K562 (cell line): Measurements from ENCODE around the gene HBM. TPM values are rescaled to one million over a fixed set of nuclear protein-coding genes. Genes with fewer than 3 reads are reported as not detected.

Source experiments
- ATAC-seq: fragments of 200-7000 bp; cut with Tn5 transposase; 3 replicates; pipeline ENCODE4 v1.9.1; 2020; ENCODE audit warnings: moderate library complexity
- BruUV-seq: library from RNA; stranded (reverse); fragments of 400-500 nt; replicated peaks from 2 replicates; lab custom pipeline; 2021; lab: Mats Ljungman, UMichigan
- CTCF ChIA-PET: fragments of 300-600 bp; formaldehyde crosslinking; extraction: SDS; loops from one replicate; lab custom pipeline; 2021; ENCODE audit warnings: low intra/inter-chr PET ratio; lab: Yijun Ruan, JAX
- POLR2A ChIA-PET: fragments of 300-600, 350-650 bp; sonication (Branson Sonifier 250); formaldehyde crosslinking; extraction: SDS; loops from one replicate; lab custom pipeline; 2021; ENCODE audit warnings: antibody characterized with exemption, inconsistent platforms; lab: Yijun Ruan, JAX
- DNase-seq, 4 experiments: peaks; one replicate each; pipeline versions ENCODE4 v3.0.0 to v3.0.0-alpha.2; 2011 to 2018; ENCODE audit warnings: low spot score in 3 of 4, mixed read lengths in 3 of 4; ENCODE audit errors: extremely low read depth in 1 of 4
- FAIRE-seq: peaks from 2 replicates; lab custom pipeline; 2011; peaks lifted over from hg19 to GRCh38; lab: Jason Lieb, UNC
- H2AFZ ChIP-seq: 2 replicates; pipeline ENCODE4 v1.6.0; 2011; ENCODE audit warnings: low read depth, low read length, control low read depth, inconsistent platforms
- H3K27ac ChIP-seq: fragments of 200-600 bp; 3 replicates; pipeline ENCODE4 v1.8.0; 2011; ENCODE audit warnings: low read depth, mild to moderate bottlenecking, control low read depth, inconsistent platforms, low read length, moderate library complexity, mixed read lengths; ENCODE audit errors: extremely low read depth
- H3K27me3 ChIP-seq, 2 experiments: fragments of 300-600 bp in 1 of 2; 2 replicates in 1 of 2; 3 replicates in 1 of 2; pipeline versions ENCODE4 v1.6.0 to v1.8.0; 2011; ENCODE audit warnings: inconsistent platforms in 2 of 2, low read length in 2 of 2, mild to moderate bottlenecking in 1 of 2, mixed read lengths in 1 of 2, moderate library complexity in 1 of 2; ENCODE audit not compliant: control insufficient read depth in 2 of 2, insufficient read depth in 2 of 2
- H3K36me3 ChIP-seq: fragments of 300-600 bp; 3 replicates; pipeline ENCODE4 v1.8.0; 2011; ENCODE audit warnings: mild to moderate bottlenecking, low read length, inconsistent platforms; ENCODE audit not compliant: control insufficient read depth, insufficient read depth
- H3K4me1 ChIP-seq, 2 experiments: fragments of 200-600 bp in 1 of 2; replicated peaks in 1 of 2; 2 replicates in 1 of 2; 3 replicates in 1 of 2; pipeline versions ENCODE4 v1.5.1 to v1.8.0; 2011; ENCODE audit warnings: inconsistent platforms in 2 of 2, low read length in 2 of 2, mild to moderate bottlenecking in 1 of 2, mixed read lengths in 1 of 2, moderate library complexity in 1 of 2; ENCODE audit not compliant: control insufficient read depth in 2 of 2, insufficient read depth in 2 of 2
- H3K4me2 ChIP-seq: 2 replicates; pipeline ENCODE4 v1.6.1; 2011; ENCODE audit warnings: low read length, control low read depth, inconsistent platforms, mixed read lengths; ENCODE audit not compliant: insufficient read depth
- H3K4me3 ChIP-seq: fragments of 200-600 bp; sonication (generic), shearing (Covaris generic); 2 replicates; pipeline ENCODE4 v1.5.1; 2016; ENCODE audit warnings: control low read depth, inconsistent platforms
- H3K79me2 ChIP-seq: fragments of 200-600 bp; 3 replicates; pipeline ENCODE4 v1.8.0; 2011; ENCODE audit warnings: low read length, inconsistent platforms; ENCODE audit not compliant: control insufficient read depth, insufficient read depth
- H3K9ac ChIP-seq, 2 experiments: 2 replicates each; pipeline versions ENCODE4 v1.6.0 to v1.6.1; 2011; ENCODE audit warnings: low read depth in 2 of 2, low read length in 2 of 2, control low read depth in 1 of 2, inconsistent platforms in 1 of 2, mild to moderate bottlenecking in 1 of 2, mixed read lengths in 1 of 2; ENCODE audit not compliant: insufficient read depth in 1 of 2
- H3K9me1 ChIP-seq: one replicate; pipeline ENCODE4 v1.6.0; 2011; ENCODE audit warnings: inconsistent platforms, mild to moderate bottlenecking, low read length, moderate library complexity; ENCODE audit not compliant: control insufficient read depth, insufficient read depth
- H3K9me3 ChIP-seq: replicated peaks from 2 replicates; pipeline ENCODE4 v1.5.1; 2011; ENCODE audit warnings: low read depth, low read length, inconsistent platforms; ENCODE audit not compliant: control insufficient read depth, insufficient read depth
- H4K20me1 ChIP-seq: replicated peaks from 2 replicates; pipeline ENCODE4 v1.6.1; 2011; ENCODE audit warnings: low read length, inconsistent platforms, mixed read lengths; ENCODE audit not compliant: control insufficient read depth, insufficient read depth
- KHSRP ChIP-seq: fragments of 450-650 bp; IDR thresholded peaks from 2 replicates; pipeline ENCODE4 v1.6.1; 2017
- POLR2A ChIP-seq: fragments of 450-650 bp; conservative IDR thresholded peaks from 2 replicates; pipeline ENCODE4 v1.6.1; 2016
- SNIP1 ChIP-seq: fragments of 450-650 bp; IDR thresholded peaks from 2 replicates; pipeline ENCODE4 v1.7.1; 2017; ENCODE audit warnings: low read depth, mild to moderate bottlenecking
- SRF ChIP-seq, 2 experiments: fragments of 250-450, 450-650 bp in 1 of 2; sonication (Bioruptor Pico) in 1 of 2; sonication (generic) in 1 of 2; formaldehyde crosslinking; IDR thresholded peaks; 2 replicates each; pipeline versions ENCODE4 v1.5.0 to v1.5.1; 2020 to 2022; ENCODE audit warnings: mild to moderate bottlenecking in 1 of 2, missing genetic modification reagents in 1 of 2
- WGBS: fragments of 100-300 bp; shearing (Covaris generic); methylation state at CpG from one replicate; pipeline ENCODE4 v1.1.6; 2016; ENCODE audit warnings: low coverage, mixed read lengths; ENCODE audit not compliant: insufficient coverage; ENCODE audit errors: missing lambda C conversion rate; 5-methylcytosine and 5-hydroxymethylcytosine counted together
- in situ Hi-C: fragments of 300-500 bp; cut with MboI; formaldehyde crosslinking; loops from 4 replicates; pipeline ENCODE4 v1.15.0; 2018; ENCODE audit warnings: inconsistent platforms, mixed read lengths
- intact Hi-C: fragments of 100-400 bp; cut with micrococcal nuclease; formaldehyde crosslinking; loops from 2 replicates; pipeline ENCODE4 v1.14.2; 2022
- polyA plus RNA-seq, 8 experiments: library from polyadenylated mRNA; depleted of rRNA in 4 of 8; stranded (reverse) in 5 of 8; unstranded in 3 of 8; fragments of >200 nt; fragmentation: Nextera tagmentation in 2 of 8; fragmentation: Illumina TruSeq in 1 of 8; extraction: Ambion mirVana in 2 of 8; extraction: Trizol in 1 of 8; gene quantifications; 2 replicates each; pipeline versions ENCODE4 v1.2.1 to v1.2.3, GENCODE V29; 2011 to 2014; ENCODE audit warnings: inconsistent platforms in 1 of 8, missing spikeins in 1 of 8
- total RNA-seq, 7 experiments: library from RNA; depleted of rRNA in 6 of 7; stranded (reverse); fragments of >200 nt in 6 of 7; fragmentation: Illumina TruSeq in 2 of 7; extraction: Trizol in 2 of 7; gene quantifications; 2 replicates each; pipeline versions ENCODE4 v1.2.1 to v1.2.3, GENCODE V29; 2011 to 2021; ENCODE audit warnings: low replicate concordance in 1 of 7
- TF ChIP-seq, protein P1 (sequence below): sonication (generic); formaldehyde crosslinking; IDR thresholded peaks from 2 replicates; pipeline ENCODE4 v1.8.1; 2023; ENCODE audit warnings: mild to moderate bottlenecking, missing genetic modification reagents, moderate library complexity

HBM gene
- total and polyA plus RNA-seq, 9 of the 15 experiments (the other 6 are each of a cell fraction or from before 2014, with no cell fraction given): not detected

DNA sequence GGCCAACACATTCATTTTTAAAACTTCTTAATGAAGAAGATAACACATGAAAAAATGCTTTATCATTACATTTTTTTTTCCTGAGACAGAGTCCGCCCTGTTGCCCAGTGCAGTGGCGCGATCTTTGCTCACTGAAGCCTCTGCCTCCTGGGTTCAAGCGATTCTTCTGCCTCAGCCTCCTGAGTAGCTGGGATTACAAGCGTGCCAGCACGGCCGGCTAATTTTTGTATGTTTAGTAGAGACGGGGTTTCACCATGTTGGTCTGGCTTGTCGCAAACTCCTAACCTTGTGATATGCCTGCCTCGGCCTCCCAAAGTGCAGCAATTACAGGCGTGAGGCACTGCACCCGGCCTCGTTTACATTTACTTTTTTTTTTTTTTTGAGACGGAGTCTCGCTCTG is 27.7 kb downstream of the HBM start:
- Histone ChIP-seq H3K4me3 (no peak overlapping the region), H4K20me1 (no peaks in the 10 kb centered on the region), H3K4me1 (peaks cover 0 to 5% of the 10 kb centered on the region in 2 experiments; a peak in 2 of 5 replicates), H3K4me2 (no peak overlapping the region)
- CTCF ChIA-PET: interaction anchor here (0.7 kb wide), 1 partner anchor 165 kb away, joined by 4 read pairs; no protein-coding TSS in a partner anchor
- DNase-seq (no peak), ATAC-seq (no peak)
- no peak for TF ChIP-seq KHSRP
- no peak for TF ChIP-seq SRF (CRISPR knock-in tag; IDR thresholded peaks at IDR 0.05)
- TF ChIP-seq SNIP1: no peak
- no peak for TF ChIP-seq POLR2A
- TF ChIP-seq, protein P1, sequence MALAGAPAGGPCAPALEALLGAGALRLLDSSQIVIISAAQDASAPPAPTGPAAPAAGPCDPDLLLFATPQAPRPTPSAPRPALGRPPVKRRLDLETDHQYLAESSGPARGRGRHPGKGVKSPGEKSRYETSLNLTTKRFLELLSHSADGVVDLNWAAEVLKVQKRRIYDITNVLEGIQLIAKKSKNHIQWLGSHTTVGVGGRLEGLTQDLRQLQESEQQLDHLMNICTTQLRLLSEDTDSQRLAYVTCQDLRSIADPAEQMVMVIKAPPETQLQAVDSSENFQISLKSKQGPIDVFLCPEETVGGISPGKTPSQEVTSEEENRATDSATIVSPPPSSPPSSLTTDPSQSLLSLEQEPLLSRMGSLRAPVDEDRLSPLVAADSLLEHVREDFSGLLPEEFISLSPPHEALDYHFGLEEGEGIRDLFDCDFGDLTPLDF (CRISPR knock-in tag): no peak
- TF ChIP-seq, all 486 proteins: peak for 0
- in situ Hi-C loops: no loop called here
- 95% methylated on average over 15 of the region's 15 CpGs for WGBS
- Histone ChIP-seq H3K27ac (no peak overlapping the region), H3K79me2 (no peaks in the 10 kb centered on the region; the same call in 2 of the 3 replicates), H3K36me3 (peaks cover 96% of the 10 kb centered on the region), H3K9ac (no peak overlapping the region), H2AFZ (no peak overlapping the region), H3K27me3 (no peaks in the 10 kb centered on the region), H3K9me1 (no peaks in the 10 kb centered on the region), H3K9me3 (peaks cover under 1% of the 10 kb centered on the region; the same call in 1 of the 2 replicates)
- POLR2A ChIA-PET: interaction anchor here (0.6 to 1.0 kb wide), 2 partner anchors 8 to 15 kb away, joined by 3 to 4 read pairs; no protein-coding TSS in a partner anchor
- FAIRE-seq: no peak
- intact Hi-C loops: no loop called here
- no TSS peak for BruUV-seq
